HG03521 (cell line): Measurements from ENCODE around the gene CCDC160.

Experiments
- ATAC-seq: cut with Tn5 transposase; IDR thresholded peaks from one replicate; pipeline ENCODE4 v1.9.1; 2021; ENCODE audit warnings: mild to moderate bottlenecking, moderate library complexity; ENCODE audit not compliant: unreplicated experiment

The CCDC160 gene

DNA sequence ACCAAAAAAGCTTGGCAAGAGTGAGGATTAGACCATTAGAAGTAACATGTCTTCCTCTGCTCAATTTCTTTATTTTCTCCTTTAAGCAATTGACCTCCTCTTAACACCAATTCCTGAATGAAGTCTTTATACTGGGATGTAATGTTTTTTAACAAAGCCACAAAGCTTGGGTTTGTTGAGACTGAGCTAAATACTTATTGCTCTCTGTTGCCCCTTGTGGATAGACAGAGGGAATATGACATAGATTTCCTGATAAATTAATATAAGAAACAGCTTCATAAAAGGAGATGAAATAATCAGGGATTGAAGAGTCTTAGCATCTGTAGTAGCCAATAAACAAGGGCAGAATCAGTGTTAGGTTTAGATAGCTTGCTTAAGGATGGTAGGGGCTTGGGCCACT is 57.6 kb downstream of the CCDC160 start:
- no peak for ATAC-seq
